Transverse colon (tissue), 4 donors: Measurements from ENCODE around the gene HS3ST4. TPM values are rescaled to one million over a fixed set of nuclear protein-coding genes. Genes with fewer than 3 reads are reported as not detected.

Experiments used
- DNase-seq: peaks from one replicate; pipeline ENCODE4 v3.0.0-alpha.2; 2019
- H3K27ac ChIP-seq, 4 donors: fragments of 200-600 bp; sonication (generic); 2 replicates each; pipeline ENCODE4 v1.5.1; 2016 to 2018; ENCODE audit warnings: inconsistent platforms in 4 of 4
- H3K27me3 ChIP-seq: fragments of 200-600 bp; sonication (generic); 2 replicates; pipeline ENCODE4 v1.5.1; 2017; ENCODE audit warnings: inconsistent platforms
- H3K36me3 ChIP-seq, 4 donors: fragments of 200-600 bp; sonication (generic); 2 replicates each; pipeline ENCODE4 v1.5.1; 2017 to 2019; ENCODE audit warnings: inconsistent platforms in 4 of 4
- H3K4me1 ChIP-seq, 4 donors: fragments of 200-600 bp; sonication (generic); 2 replicates each; pipeline ENCODE4 v1.5.1; 2017 to 2020; ENCODE audit warnings: inconsistent platforms in 4 of 4
- H3K4me3 ChIP-seq, 4 donors: fragments of 200-600 bp; sonication (generic); 1 replicate in 1 of 4; 2 replicates in 3 of 4; pipeline versions ENCODE4 v1.5.1 to v1.6.1; 2017 to 2019; ENCODE audit warnings: inconsistent platforms in 4 of 4
- H3K9me3 ChIP-seq, 2 donors: fragments of 200-600 bp; sonication (generic); 2 replicates each; pipeline ENCODE4 v1.5.1; 2017 to 2019; ENCODE audit warnings: inconsistent platforms in 2 of 2
- CTCF ChIP-seq, 5 experiments: fragments of 200-600 bp in 3 of 5; fragments of 450-650 bp in 2 of 5; sonication (generic) in 3 of 5; IDR thresholded peaks; 1 replicate in 2 of 5; 2 replicates in 3 of 5; pipeline ENCODE4 v1.5.1; 2016 to 2017; ENCODE audit warnings: antibody characterized with exemption in 5 of 5, inconsistent platforms in 3 of 5, mild to moderate bottlenecking in 2 of 5, moderate library complexity in 1 of 5
- EP300 ChIP-seq: sonication (generic); formaldehyde crosslinking; IDR thresholded peaks from one replicate; pipeline ENCODE4 v1.6.1; 2017; ENCODE audit warnings: antibody characterized with exemption, low read depth
- POLR2A ChIP-seq: fragments of 450-650 bp; IDR thresholded peaks from one replicate; pipeline ENCODE4 v1.6.1; 2016; ENCODE audit warnings: antibody characterized with exemption, mild to moderate bottlenecking, moderate library complexity
- POLR2AphosphoS5 ChIP-seq, 3 donors: sonication (generic); formaldehyde crosslinking; IDR thresholded peaks; one replicate each; pipeline ENCODE4 v1.6.1; 2016; ENCODE audit warnings: antibody characterized with exemption in 3 of 3
- WGBS, 2 donors: methylation state at CpG; one replicate each; pipeline ENCODE4 v1.1.5; 2018; ENCODE audit warnings: low coverage in 1 of 2; 5-methylcytosine and 5-hydroxymethylcytosine counted together
- in situ Hi-C, 4 donors: fragments of 200-750 bp; cut with MboI; loops; one replicate each; pipeline versions ENCODE4 v1.15.0 to v1.15.1; 2017; ENCODE audit warnings: low sequenced_read_pairs in 3 of 4, low pct_ligation_motif_present in 1 of 4, low pct_unique_long_range_greater_than_20kb in 1 of 4
- intact Hi-C: fragments of 100-400 bp; cut with DNase I; formaldehyde crosslinking; loops from one replicate; pipeline ENCODE4 v1.15.1; 2023; ENCODE audit warnings: low total_unique reads
- total RNA-seq, 4 donors: library from RNA; depleted of rRNA; stranded (reverse); fragments of >200 nt; gene quantifications; one replicate each; pipeline ENCODE4 v1.1.0, GENCODE V29; 2016

Gene HS3ST4
- total RNA-seq, 4 donors from 2014 or later: not detected

GRCh38 chr16:25855063-25855462, 163.3 kb downstream of the HS3ST4 start:
- H3K36me3 ChIP-seq: no peaks in the 10 kb centered on the region
- intact Hi-C loops: no loop called here
- peaks cover 13% of the 10 kb centered on the region for H3K27me3 ChIP-seq
- H3K9me3 ChIP-seq: no peaks in the 10 kb centered on the region
- H3K4me3 ChIP-seq: no peak overlapping the region
- H3K4me1 ChIP-seq: no peaks in the 10 kb centered on the region
- DNase-seq: no peak
- H3K27ac ChIP-seq: no peak overlapping the region
- no peak for TF ChIP-seq POLR2AphosphoS5 (IDR thresholded peaks at IDR 0.05)
- 2 to 8% methylated on average over 1 of the region's 1 CpG for WGBS, 2 donors
- in situ Hi-C loops: no loop called here

GRCh38 chr16:25855818-25856217, 164.1 kb downstream of the HS3ST4 start:
- Histone ChIP-seq H3K4me3 (no peak overlapping the region), H3K27me3 (peaks cover 13% of the 10 kb centered on the region), H3K36me3 (no peaks in the 10 kb centered on the region), H3K27ac (no peak overlapping the region), H3K9me3 (no peaks in the 10 kb centered on the region), H3K4me1 (no peaks in the 10 kb centered on the region)
- no peak for DNase-seq
- intact Hi-C loops (no loop called here), in situ Hi-C loops (no loop called here)
- no peak for TF ChIP-seq EP300
- TF ChIP-seq POLR2AphosphoS5 (IDR thresholded peaks at IDR 0.05): no peak
- TF ChIP-seq CTCF (IDR thresholded peaks at IDR 0.05): no peak
- no peak for TF ChIP-seq POLR2A
- WGBS, 2 donors: 10% methylated on average over 2 of the region's 2 CpGs; no CpG with 5 or more reads in 1 of the 2 donors

GRCh38 chr16:25859645-25860044, 167.9 kb downstream of the HS3ST4 start:
- TF ChIP-seq EP300 (no peak), CTCF (IDR thresholded peaks at IDR 0.05) (no peak), POLR2A (no peak), POLR2AphosphoS5 (IDR thresholded peaks at IDR 0.05) (no peak)
- no peaks in the 10 kb centered on the region for H3K36me3 ChIP-seq
- peaks cover 0 to 3% of the 10 kb centered on the region in 2 donors for H3K9me3 ChIP-seq
- no peak for DNase-seq
- intact Hi-C loops (no loop called here), in situ Hi-C loops (no loop called here)
- no peak overlapping the region for H3K4me3 ChIP-seq
- no peaks in the 10 kb centered on the region for H3K4me1 ChIP-seq
- peaks cover 13% of the 10 kb centered on the region for H3K27me3 ChIP-seq
- 89% methylated on average over 3 of the region's 3 CpGs; no CpG with 5 or more reads in 1 of the 2 donors for WGBS, 2 donors
- no peak overlapping the region for H3K27ac ChIP-seq

GRCh38 chr16:25867041-25867440, 175.3 kb downstream of the HS3ST4 start:
- DNase-seq: no peak
- Histone ChIP-seq H3K4me1 (no peaks in the 10 kb centered on the region), H3K36me3 (no peaks in the 10 kb centered on the region), H3K27me3 (no peaks in the 10 kb centered on the region), H3K9me3 (peaks cover 0 to 3% of the 10 kb centered on the region in 2 donors), H3K27ac (no peak overlapping the region), H3K4me3 (no peak overlapping the region)
- TF ChIP-seq POLR2AphosphoS5 (IDR thresholded peaks at IDR 0.05) (no peak), POLR2A (no peak), CTCF (IDR thresholded peaks at IDR 0.05) (no peak), EP300 (no peak)
- WGBS, 2 donors: 48 to 69% methylated on average over 2 of the region's 2 CpGs
- in situ Hi-C loops: no loop called here
- intact Hi-C loops: no loop called here

GRCh38 chr16:25868106-25868505, 176.3 kb downstream of the HS3ST4 start:
- Histone ChIP-seq H3K4me3 (no peak overlapping the region), H3K27me3 (no peaks in the 10 kb centered on the region), H3K4me1 (no peaks in the 10 kb centered on the region), H3K9me3 (peaks cover 0 to 3% of the 10 kb centered on the region in 2 donors), H3K27ac (no peak overlapping the region), H3K36me3 (no peaks in the 10 kb centered on the region)
- no peak for TF ChIP-seq CTCF (IDR thresholded peaks at IDR 0.05)
- TF ChIP-seq POLR2AphosphoS5 (IDR thresholded peaks at IDR 0.05): no peak
- no peak for TF ChIP-seq EP300
- TF ChIP-seq POLR2A: no peak
- no peak for DNase-seq
- in situ Hi-C loops (no loop called here), intact Hi-C loops (no loop called here)
- 46% methylated on average over 6 of the region's 6 CpGs; no CpG with 5 or more reads in 1 of the 2 donors for WGBS, 2 donors
